CD4-positive, CD25-positive, alpha-beta regulatory T cell (primary cell): ENCODE data around the gene REC114. TPM values are rescaled to one million over a fixed set of nuclear protein-coding genes. Genes with fewer than 3 reads are reported as not detected.
"Not testable (repeated sequence)": the region's sequence is repeated elsewhere in the genome, so short reads cannot be mapped to it uniquely, and the experiment has no call there.

Experiments
- ATAC-seq, 2 donors: fragments of 150-1000 bp; cut with Tn5 transposase; one replicate each; pipeline ENCODE4 v1.10.0; 2021; ENCODE audit warnings: low read depth in 2 of 2, moderate number of reproducible peaks in 2 of 2, moderate library complexity in 1 of 2
- DNase-seq, 3 donors: peaks; one replicate each; pipeline versions ENCODE4 v3.0.0 to v3.0.0-alpha.2; 2012 to 2022; ENCODE audit warnings: mixed read lengths in 1 of 3
- H3K27ac ChIP-seq: one replicate; pipeline ENCODE4 v1.7.0; 2013; ENCODE audit warnings: mild to moderate bottlenecking, low read length; ENCODE audit not compliant: insufficient read depth, poor library complexity, severe bottlenecking
- H3K27me3 ChIP-seq: one replicate; pipeline ENCODE4 v1.7.0; 2013; ENCODE audit warnings: low read length; ENCODE audit not compliant: control insufficient read depth, insufficient read depth
- H3K36me3 ChIP-seq: one replicate; pipeline ENCODE4 v1.7.0; 2013; ENCODE audit warnings: mild to moderate bottlenecking, low read length, moderate library complexity; ENCODE audit not compliant: control insufficient read depth, insufficient read depth
- H3K4me1 ChIP-seq: 2 replicates; pipeline ENCODE4 v1.7.0; 2013; ENCODE audit warnings: mild to moderate bottlenecking, low read length; ENCODE audit not compliant: insufficient read depth, control insufficient read depth, poor library complexity, severe bottlenecking
- H3K4me3 ChIP-seq: one replicate; pipeline ENCODE4 v1.7.0; 2013; ENCODE audit warnings: low read depth, mild to moderate bottlenecking, low read length, moderate library complexity
- H3K9me3 ChIP-seq, 2 experiments: 1 replicate in 1 of 2; 2 replicates in 1 of 2; pipeline ENCODE4 v1.7.0; 2013; ENCODE audit warnings: low read length in 2 of 2, mild to moderate bottlenecking in 1 of 2, moderate library complexity in 1 of 2; ENCODE audit not compliant: control insufficient read depth in 2 of 2
- H3K27ac Mint-ChIP-seq, 3 donors: one replicate each; pipeline ENCODE4 v1.8.0; 2020 to 2022; ENCODE audit warnings: mild to moderate bottlenecking in 3 of 3, mixed read lengths in 3 of 3, moderate library complexity in 2 of 3
- H3K27me3 Mint-ChIP-seq: one replicate; pipeline ENCODE4 v1.8.0; 2022; ENCODE audit warnings: mild to moderate bottlenecking, mixed read lengths
- H3K36me3 Mint-ChIP-seq: one replicate; pipeline ENCODE4 v1.8.0; 2020; ENCODE audit warnings: mixed read lengths
- H3K4me1 Mint-ChIP-seq, 4 donors: one replicate each; pipeline ENCODE4 v1.8.0; 2020 to 2022; ENCODE audit warnings: mixed read lengths in 4 of 4, mild to moderate bottlenecking in 1 of 4
- H3K4me3 Mint-ChIP-seq, 4 donors: one replicate each; pipeline ENCODE4 v1.8.0; 2020 to 2022; ENCODE audit warnings: mild to moderate bottlenecking in 4 of 4, mixed read lengths in 4 of 4, moderate library complexity in 3 of 4
- H3K9me3 Mint-ChIP-seq, 7 donors: one replicate each; pipeline ENCODE4 v1.8.0; 2020 to 2022; ENCODE audit warnings: mixed read lengths in 7 of 7, mild to moderate bottlenecking in 3 of 7, moderate library complexity in 2 of 7
- polyA plus RNA-seq, 4 donors: library from polyadenylated mRNA; unstranded; fragments of 300-500 nt; fragmentation: Illumina TruSeq; gene quantifications; one replicate each; pipeline ENCODE4 v1.2.3, GENCODE V29; 2021
- total RNA-seq: library from RNA; stranded (reverse); gene quantifications from one replicate; pipeline ENCODE4 v1.2.3, GENCODE V29; 2022

Gene REC114
- total and polyA plus RNA-seq, 5 donors from 2014 or later: not detected

DNA sequence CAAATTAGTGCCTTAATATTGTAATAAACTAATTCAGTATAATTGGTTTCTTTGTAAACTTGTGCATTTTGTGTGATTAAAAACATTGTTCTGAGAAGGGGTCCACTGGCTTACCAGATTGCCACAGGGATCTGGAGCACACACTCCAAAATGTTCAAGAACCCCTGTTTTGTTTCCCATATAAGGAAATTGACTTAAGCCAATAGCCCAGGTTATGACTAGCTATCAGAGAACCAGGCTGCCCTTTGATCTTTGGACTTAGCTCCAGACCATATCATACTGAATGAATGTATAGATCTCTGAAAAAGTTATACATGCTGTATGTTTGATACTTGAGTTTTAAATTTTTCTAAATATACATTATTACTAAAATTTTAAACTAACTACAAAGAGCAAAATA lies 98.5 kb downstream of the REC114 start:
- no peaks in the 10 kb centered on the region for H3K9me3 Mint-ChIP-seq
- H3K4me3 Mint-ChIP-seq: no peak overlapping the region
- no peaks in the 10 kb centered on the region for H3K27me3 Mint-ChIP-seq
- no peaks in the 10 kb centered on the region for H3K36me3 Mint-ChIP-seq
- no peak overlapping the region for H3K27ac ChIP-seq
- no peak overlapping the region for H3K4me3 ChIP-seq
- no peaks in the 10 kb centered on the region for H3K4me1 ChIP-seq
- DNase-seq (no peak), ATAC-seq (no peak)
- no peaks in the 10 kb centered on the region for H3K9me3 ChIP-seq
- no peaks in the 10 kb centered on the region for H3K27me3 ChIP-seq
- H3K4me1 Mint-ChIP-seq: no peaks in the 10 kb centered on the region
- H3K27ac Mint-ChIP-seq: no peak overlapping the region
- no peaks in the 10 kb centered on the region for H3K36me3 ChIP-seq

DNA sequence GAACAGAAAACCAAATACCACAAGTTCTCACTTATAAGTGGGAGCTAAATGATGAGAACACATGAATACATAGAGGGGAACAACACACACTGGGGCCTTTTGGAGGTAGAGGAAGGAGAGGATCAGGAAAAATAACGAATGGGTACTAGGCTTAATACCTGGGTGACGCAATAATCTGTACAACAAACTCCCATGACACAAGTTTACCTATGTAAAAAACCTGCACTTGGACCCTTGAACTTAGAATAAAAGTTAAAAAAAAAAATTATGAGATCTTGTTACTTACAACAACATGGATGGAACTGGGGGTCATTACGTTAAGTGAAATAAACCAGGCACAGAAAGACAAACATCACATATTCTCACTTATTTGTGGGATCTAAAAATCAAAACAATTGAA lies 106.0 kb downstream of the REC114 start:
- H3K27ac Mint-ChIP-seq, H3K4me1 ChIP-seq, H3K27me3 ChIP-seq, H3K4me3 Mint-ChIP-seq, H3K36me3 ChIP-seq, H3K9me3 Mint-ChIP-seq, DNase-seq, H3K27ac ChIP-seq, H3K36me3 Mint-ChIP-seq, H3K4me3 ChIP-seq, H3K9me3 ChIP-seq, H3K4me1 Mint-ChIP-seq, H3K27me3 Mint-ChIP-seq, ATAC-seq: not testable (repeated sequence)

DNA sequence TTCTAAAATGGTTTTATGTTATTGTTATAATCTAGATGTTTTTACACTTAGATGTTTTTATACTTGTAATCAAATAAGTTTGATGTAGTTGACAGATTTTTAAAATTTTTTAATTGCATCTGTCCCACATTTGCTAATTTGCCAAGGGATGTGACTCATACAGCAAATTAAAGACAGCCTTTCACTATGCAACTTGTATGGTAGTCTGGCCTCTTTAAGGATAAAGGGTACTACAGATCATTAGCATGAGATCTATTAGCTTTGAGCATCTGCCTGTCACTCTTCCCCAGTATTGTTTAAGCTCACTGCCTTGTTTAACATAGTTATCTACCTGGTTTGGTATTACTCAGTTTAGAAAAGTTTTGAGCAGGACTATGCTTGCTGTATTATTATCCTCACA lies 107.2 kb downstream of the REC114 start:
- no peaks in the 10 kb centered on the region for H3K4me1 Mint-ChIP-seq
- ATAC-seq: no peak
- peaks cover under 1% of the 10 kb centered on the region for H3K36me3 ChIP-seq
- H3K9me3 ChIP-seq: no peaks in the 10 kb centered on the region
- peaks cover 0 to 3% (median 0%) of the 10 kb centered on the region in 7 donors for H3K9me3 Mint-ChIP-seq
- H3K27me3 ChIP-seq: no peaks in the 10 kb centered on the region
- no peaks in the 10 kb centered on the region for H3K36me3 Mint-ChIP-seq
- no peak overlapping the region for H3K4me3 Mint-ChIP-seq
- H3K4me1 ChIP-seq: no peaks in the 10 kb centered on the region
- H3K27me3 Mint-ChIP-seq: no peaks in the 10 kb centered on the region
- no peak for DNase-seq
- H3K27ac ChIP-seq: no peak overlapping the region
- H3K4me3 ChIP-seq: no peak overlapping the region
- no peak overlapping the region for H3K27ac Mint-ChIP-seq

DNA sequence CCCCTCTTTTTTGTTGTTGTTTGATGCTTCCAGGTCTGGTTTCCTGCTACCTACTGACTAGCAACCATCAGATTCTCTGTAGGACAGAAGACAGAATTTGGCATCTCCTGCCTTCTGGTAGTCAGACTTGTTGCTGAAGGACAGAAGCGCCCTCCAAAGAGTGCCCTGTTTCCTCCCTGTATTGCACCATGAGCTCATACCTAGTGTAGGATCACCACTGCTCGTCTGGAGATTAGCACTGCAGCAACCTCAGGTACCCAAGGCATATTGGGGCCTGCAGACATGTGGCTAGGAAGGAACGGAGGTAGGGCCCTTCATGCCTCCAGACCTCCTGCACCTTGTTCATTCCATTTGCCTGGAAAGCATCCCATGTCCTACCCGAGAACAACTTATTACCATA lies 112.1 kb downstream of the REC114 start:
- Histone ChIP-seq H3K4me1 (no peaks in the 10 kb centered on the region), H3K9me3 (no peaks in the 10 kb centered on the region), H3K27me3 (no peaks in the 10 kb centered on the region), H3K4me3 (no peak overlapping the region), H3K27ac (no peak overlapping the region), H3K36me3 (peaks cover 15% of the 10 kb centered on the region)
- no peaks in the 10 kb centered on the region for H3K27me3 Mint-ChIP-seq
- no peak overlapping the region for H3K4me3 Mint-ChIP-seq
- peaks cover 0 to 2% (median 0%) of the 10 kb centered on the region in 7 donors for H3K9me3 Mint-ChIP-seq
- peaks cover 24% of the 10 kb centered on the region for H3K36me3 Mint-ChIP-seq
- H3K4me1 Mint-ChIP-seq: no peaks in the 10 kb centered on the region
- DNase-seq (no peak), ATAC-seq (no peak)
- H3K27ac Mint-ChIP-seq: no peak overlapping the region

DNA sequence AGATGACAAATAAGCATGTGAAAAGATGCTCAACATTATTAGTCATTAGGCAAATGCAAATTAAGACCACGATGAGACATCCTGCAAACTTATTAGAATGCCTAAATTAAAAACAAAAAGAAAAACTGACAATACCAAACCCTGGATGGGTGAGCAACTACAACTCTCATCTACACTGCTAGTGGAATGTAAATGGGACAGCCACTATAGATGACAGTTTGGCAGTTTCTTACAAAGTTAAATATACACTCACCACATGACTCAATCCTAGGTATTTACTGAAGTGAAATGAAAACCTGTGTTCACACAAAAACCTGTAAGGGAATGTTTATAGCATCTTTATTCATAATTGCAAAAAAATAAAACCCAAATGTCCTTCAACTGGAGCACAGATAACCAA lies 115.6 kb downstream of the REC114 start:
- H3K4me1 Mint-ChIP-seq: peaks cover 0 to 3% (median 0%) of the 10 kb centered on the region in 4 donors
- peaks cover 43% of the 10 kb centered on the region for H3K36me3 Mint-ChIP-seq

DNA sequence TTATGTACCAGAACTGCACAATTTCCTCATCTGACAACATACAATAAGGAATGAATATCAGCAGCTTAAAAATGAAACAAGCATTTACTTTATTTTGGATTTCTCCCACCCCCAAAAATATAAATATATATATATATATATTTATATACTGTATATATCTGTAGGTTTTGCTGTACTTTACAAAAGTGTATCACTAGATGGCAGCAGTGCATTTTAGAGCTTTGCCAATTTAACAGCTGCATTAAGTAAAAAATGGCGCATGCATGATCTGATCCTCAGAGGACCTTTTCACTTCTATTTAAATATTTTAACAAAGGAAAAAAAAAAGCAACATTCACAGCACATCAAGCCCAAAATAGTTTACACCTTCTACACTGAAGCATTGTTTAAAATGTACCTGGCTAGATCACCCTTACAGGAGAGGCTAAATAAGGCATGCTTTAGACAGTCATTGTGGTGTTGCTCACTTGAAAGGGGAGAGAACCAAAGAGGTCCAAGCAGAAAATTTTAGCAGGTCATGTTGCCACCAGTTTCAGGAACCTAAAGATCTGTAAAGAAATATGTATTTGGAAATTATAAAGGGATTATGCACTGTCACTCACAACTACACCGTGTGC lies 117.6 kb downstream of the REC114 start:
- Histone ChIP-seq H3K4me3 (no peak overlapping the region), H3K27ac (no peak overlapping the region), H3K36me3 (peaks cover 55% of the 10 kb centered on the region), H3K4me1 (no peaks in the 10 kb centered on the region), H3K9me3 (no peaks in the 10 kb centered on the region), H3K27me3 (no peaks in the 10 kb centered on the region)
- no peak overlapping the region for H3K4me3 Mint-ChIP-seq
- peak in 2 of 3 donors; percentile 51 to 79 for DNase-seq
- peak in 1 of 2 donors; percentile 46 for ATAC-seq
- peaks cover 0 to 3% (median under 1%) of the 10 kb centered on the region in 4 donors for H3K4me1 Mint-ChIP-seq
- H3K27ac Mint-ChIP-seq: no peak overlapping the region
- H3K27me3 Mint-ChIP-seq: no peaks in the 10 kb centered on the region
- no peaks in the 10 kb centered on the region for H3K9me3 Mint-ChIP-seq
- H3K36me3 Mint-ChIP-seq: peaks cover 58% of the 10 kb centered on the region

More for the DNA sequence above, 115.6 kb downstream of the REC114 start:
- Histone ChIP-seq H3K36me3 (peaks cover 38% of the 10 kb centered on the region), H3K27me3 (no peaks in the 10 kb centered on the region), H3K27ac (no peak overlapping the region), H3K4me3 (no peak overlapping the region), H3K9me3 (no peaks in the 10 kb centered on the region), H3K4me1 (no peaks in the 10 kb centered on the region)
- Mint-ChIP-seq H3K4me3 (no peak overlapping the region), H3K27me3 (no peaks in the 10 kb centered on the region), H3K9me3 (peaks cover 0 to 2% (median 0%) of the 10 kb centered on the region in 7 donors), H3K27ac (no peak overlapping the region)
- DNase-seq (no peak), ATAC-seq (no peak)

DNA sequence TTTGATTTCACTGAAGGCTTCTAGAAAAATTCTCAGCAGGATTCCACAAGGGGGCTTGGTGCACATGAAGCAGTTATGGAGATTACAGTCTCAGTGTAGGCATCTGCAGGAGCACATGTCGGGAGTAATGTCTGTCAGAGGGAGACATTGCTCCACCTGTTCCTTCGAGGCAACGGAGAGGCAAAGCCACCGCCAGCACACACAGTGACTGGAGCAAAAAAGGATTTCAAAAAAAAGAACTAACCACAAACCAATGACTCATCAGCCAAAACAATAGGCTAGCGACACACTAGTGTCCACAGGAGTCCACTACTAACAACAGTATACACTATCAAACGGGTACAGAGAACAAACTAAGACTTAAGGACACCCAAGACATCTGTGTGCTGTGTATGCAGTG lies 121.3 kb downstream of the REC114 start:
- Mint-ChIP-seq H3K36me3 (peaks cover 48% of the 10 kb centered on the region), H3K27me3 (no peaks in the 10 kb centered on the region), H3K9me3 (no peaks in the 10 kb centered on the region), H3K4me1 (peaks cover 0 to 6% (median 2%) of the 10 kb centered on the region in 4 donors), H3K27ac (peak overlapping the region in 2 of 3 donors; percentile 13 to 63), H3K4me3 (no peak overlapping the region)
- H3K27me3 ChIP-seq: no peaks in the 10 kb centered on the region
- no peaks in the 10 kb centered on the region for H3K9me3 ChIP-seq
- H3K4me3 ChIP-seq: no peak overlapping the region
- no peak for ATAC-seq
- H3K4me1 ChIP-seq: no peaks in the 10 kb centered on the region
- H3K27ac ChIP-seq: no peak overlapping the region
- no peak for DNase-seq
- H3K36me3 ChIP-seq: peaks cover 75% of the 10 kb centered on the region

DNA sequence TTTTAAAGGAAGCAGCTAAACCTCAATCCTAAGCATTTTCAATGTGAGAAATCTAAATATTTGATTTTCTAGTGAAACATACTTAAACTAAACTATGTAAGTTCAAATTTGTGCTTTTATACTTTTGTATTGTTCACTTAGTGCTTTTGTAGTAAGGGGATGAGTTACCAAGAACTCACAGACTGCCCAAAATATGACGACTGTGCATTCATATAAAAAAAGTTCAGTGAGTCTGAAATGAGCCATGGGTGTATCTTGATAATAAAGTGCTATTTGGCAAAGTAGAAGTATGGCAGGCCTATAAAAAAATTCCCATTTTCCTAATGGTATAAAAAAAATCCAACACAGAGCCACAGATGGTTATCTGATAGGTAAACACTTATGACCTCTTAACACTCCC lies 124.1 kb downstream of the REC114 start:
- H3K27ac Mint-ChIP-seq: no peak overlapping the region
- no peak overlapping the region for H3K4me3 Mint-ChIP-seq
- no peak for ATAC-seq
- H3K27me3 Mint-ChIP-seq: no peaks in the 10 kb centered on the region
- H3K4me1 Mint-ChIP-seq: peaks cover 0 to 8% (median 0%) of the 10 kb centered on the region in 4 donors
- Histone ChIP-seq H3K27me3 (no peaks in the 10 kb centered on the region), H3K4me3 (no peak overlapping the region), H3K4me1 (no peaks in the 10 kb centered on the region), H3K9me3 (no peaks in the 10 kb centered on the region), H3K27ac (no peak overlapping the region), H3K36me3 (peaks cover 88% of the 10 kb centered on the region)
- peaks cover 56% of the 10 kb centered on the region for H3K36me3 Mint-ChIP-seq
- DNase-seq: no peak
- no peaks in the 10 kb centered on the region for H3K9me3 Mint-ChIP-seq
